OCI-LY1 (cell line): ENCODE data around the gene PRTG.

Source experiments
- H2AFZ ChIP-seq: fragments of 200-600 bp; sonication (generic), shearing (Covaris generic); 2 replicates; pipeline ENCODE4 v1.6.0; 2014; ENCODE audit warnings: antibody characterized with exemption, mild to moderate bottlenecking, low read length
- H3F3A ChIP-seq: fragments of 200-600 bp; sonication (generic), shearing (Covaris generic); 2 replicates; pipeline ENCODE4 v1.6.0; 2014; ENCODE audit warnings: mild to moderate bottlenecking, antibody characterized with exemption, low read length, moderate library complexity; ENCODE audit not compliant: insufficient read depth
- H3K27ac ChIP-seq: fragments of 200-600 bp; sonication (generic); 2 replicates; pipeline ENCODE4 v1.5.1; 2014; ENCODE audit warnings: low read length, mixed run types, mild to moderate bottlenecking, low read depth; ENCODE audit not compliant: poor library complexity, severe bottlenecking
- H3K27me3 ChIP-seq: fragments of 200-600 bp; sonication (generic); 2 replicates; pipeline ENCODE4 v1.6.0; 2014; ENCODE audit warnings: antibody characterized with exemption, mild to moderate bottlenecking, low read length, moderate library complexity; ENCODE audit not compliant: insufficient read depth
- H3K36me3 ChIP-seq: fragments of 200-600 bp; sonication (generic); 2 replicates; pipeline ENCODE4 v1.6.1; 2014; ENCODE audit warnings: mild to moderate bottlenecking, antibody characterized with exemption, low read length, moderate library complexity, mixed read lengths; ENCODE audit not compliant: insufficient read depth
- H3K4me1 ChIP-seq: fragments of 200-600 bp; sonication (generic); 2 replicates; pipeline ENCODE4 v1.5.1; 2014; ENCODE audit warnings: mild to moderate bottlenecking, low read length, moderate library complexity; ENCODE audit not compliant: insufficient read depth, severe bottlenecking
- H3K4me2 ChIP-seq: fragments of 200-600 bp; sonication (generic), shearing (Covaris generic); 2 replicates; pipeline ENCODE4 v1.6.1; 2014; ENCODE audit warnings: low read length
- H3K4me3 ChIP-seq: fragments of 200-600 bp; sonication (generic); 2 replicates; pipeline ENCODE4 v1.5.1; 2014; ENCODE audit warnings: low read length, low read depth, mild to moderate bottlenecking, mixed read lengths; ENCODE audit not compliant: poor library complexity, severe bottlenecking
- H3K79me2 ChIP-seq: fragments of 200-600 bp; shearing (Covaris generic); 2 replicates; pipeline ENCODE4 v1.6.1; 2016; ENCODE audit warnings: mixed run types, low read length, mixed read lengths; ENCODE audit not compliant: insufficient read depth
- H3K9ac ChIP-seq: fragments of 200-600 bp; sonication (generic), shearing (Covaris generic); 2 replicates; pipeline ENCODE4 v1.6.1; 2014; ENCODE audit warnings: mild to moderate bottlenecking, low read length, mixed read lengths
- H3K9me2 ChIP-seq: fragments of 200-600 bp; sonication (generic), shearing (Covaris generic); 2 replicates; pipeline ENCODE4 v1.6.1; 2014; ENCODE audit warnings: low read depth, mild to moderate bottlenecking, low read length, mixed read lengths
- H3K9me3 ChIP-seq: fragments of 200-600 bp; shearing (Covaris generic); 2 replicates; pipeline ENCODE4 v1.6.1; 2014; ENCODE audit warnings: low read length, mixed read lengths
- H4K20me1 ChIP-seq: fragments of 200-600 bp; sonication (generic), shearing (Covaris generic); 2 replicates; pipeline ENCODE4 v1.6.0; 2016; ENCODE audit warnings: mild to moderate bottlenecking, low read length; ENCODE audit not compliant: insufficient read depth
- CTCF ChIP-seq: fragments of 200-600 bp; sonication (generic), shearing (Covaris generic); IDR thresholded peaks from 2 replicates; pipeline ENCODE4 v1.5.1; 2017; ENCODE audit warnings: mild to moderate bottlenecking, antibody characterized with exemption, low read length, moderate library complexity, mixed read lengths
- EZH2 ChIP-seq: fragments of 200-600 bp; sonication (generic), shearing (Covaris generic); IDR thresholded peaks from 2 replicates; pipeline ENCODE4 v1.8.0; 2017; ENCODE audit warnings: borderline replicate concordance, mixed run types, mild to moderate bottlenecking, antibody characterized with exemption, low read length, moderate library complexity, mixed read lengths

PRTG gene

DNA sequence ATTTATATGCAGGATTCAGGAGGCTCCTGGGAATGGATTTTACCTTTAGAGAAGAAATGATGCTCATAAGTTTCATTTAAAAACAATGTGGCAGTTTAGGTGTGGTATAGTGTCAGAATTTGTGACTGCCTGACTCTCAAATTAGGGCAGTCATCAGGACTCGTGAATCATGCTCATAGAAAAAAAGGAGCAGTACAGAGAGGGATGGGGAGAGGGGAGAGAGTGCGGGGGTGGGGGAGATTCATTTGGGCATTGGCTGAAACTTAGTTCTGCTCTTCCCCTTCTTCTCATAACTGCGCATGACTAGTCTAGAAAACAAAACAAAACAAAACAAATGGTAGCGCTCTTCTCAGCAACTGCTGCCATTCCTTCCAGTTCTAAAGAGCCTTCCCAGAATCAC lies 44.3 kb downstream of the PRTG start:
- no peaks in the 10 kb centered on the region for H3K4me1 ChIP-seq
- no peaks in the 10 kb centered on the region for H3K79me2 ChIP-seq
- no peaks in the 10 kb centered on the region for H3K9me3 ChIP-seq
- TF ChIP-seq CTCF, result no peak
- no peak for TF ChIP-seq EZH2
- no peak overlapping the region for H3K4me3 ChIP-seq
- no peaks in the 10 kb centered on the region for H3K36me3 ChIP-seq
- H4K20me1 ChIP-seq, result no peaks in the 10 kb centered on the region
- H3K9me2 ChIP-seq, result no peaks in the 10 kb centered on the region
- H3F3A ChIP-seq, result no peaks in the 10 kb centered on the region
- H3K27me3 ChIP-seq, result no peaks in the 10 kb centered on the region
- no peak overlapping the region for H3K27ac ChIP-seq
- H3K9ac ChIP-seq, result no peak overlapping the region
- no peak overlapping the region for H2AFZ ChIP-seq
- H3K4me2 ChIP-seq, result no peak overlapping the region

- Histone ChIP-seq H3F3A (no peaks in the 10 kb centered on the region), H3K79me2 (no peaks in the 10 kb centered on the region), H3K9me2 (no peaks in the 10 kb centered on the region)
These were observed 46.7 kb downstream of the PRTG start for GRCh38 chr15:55696221-55696620.

DNA sequence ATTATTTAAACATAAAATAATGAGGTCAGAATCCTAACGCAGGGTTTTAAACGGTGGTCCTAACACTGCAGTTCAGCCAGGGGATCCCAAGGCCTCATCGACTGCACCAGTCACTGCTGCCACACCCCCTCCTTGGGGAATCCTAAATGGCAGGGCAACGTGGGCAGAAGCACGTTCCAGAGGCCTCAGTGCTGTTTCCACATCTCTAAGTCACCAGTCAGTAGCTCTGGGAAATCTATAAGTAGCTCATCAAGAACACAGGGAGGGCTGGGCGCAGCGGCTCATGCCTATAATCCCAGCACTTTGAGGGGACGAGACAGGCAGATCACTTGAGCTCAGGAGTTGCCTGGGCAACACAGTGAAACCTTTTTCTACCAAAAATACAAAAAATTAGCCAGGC lies 47.5 kb downstream of the PRTG start:
- Histone ChIP-seq H3K9me3 (no peaks in the 10 kb centered on the region), H3K9me2 (no peaks in the 10 kb centered on the region), H3K36me3 (no peaks in the 10 kb centered on the region), H4K20me1 (no peaks in the 10 kb centered on the region), H3K79me2 (no peaks in the 10 kb centered on the region), H3K9ac (no peak overlapping the region), H3K4me1 (no peaks in the 10 kb centered on the region), H3K4me3 (no peak overlapping the region), H3F3A (no peaks in the 10 kb centered on the region), H3K27ac (no peak overlapping the region), H3K4me2 (no peak overlapping the region), H2AFZ (no peak overlapping the region), H3K27me3 (no peaks in the 10 kb centered on the region)
- TF ChIP-seq EZH2 (no peak), CTCF (no peak)

More at GRCh38 chr15:55696221-55696620, 46.7 kb downstream of the PRTG start:
- H3K36me3 ChIP-seq, result no peaks in the 10 kb centered on the region
- no peaks in the 10 kb centered on the region for H4K20me1 ChIP-seq
- no peak overlapping the region for H3K4me3 ChIP-seq
- H3K4me2 ChIP-seq, result no peak overlapping the region
- H3K27ac ChIP-seq, result no peak overlapping the region
- no peak overlapping the region for H3K9ac ChIP-seq
- no peaks in the 10 kb centered on the region for H3K9me3 ChIP-seq
- TF ChIP-seq EZH2, result no peak
- TF ChIP-seq CTCF, result no peak
- no peak overlapping the region for H2AFZ ChIP-seq
- no peaks in the 10 kb centered on the region for H3K27me3 ChIP-seq
- no peaks in the 10 kb centered on the region for H3K4me1 ChIP-seq
